ENCODE results near the gene SLC36A2. TPM values are rescaled to one million over a fixed set of nuclear protein-coding genes. Genes with fewer than 3 reads are reported as not detected.
"Not testable (repeated sequence)": the region's sequence is repeated elsewhere in the genome, so short reads cannot be mapped to it uniquely, and the experiment has no call there.

The SLC36A2 gene
- total RNA-seq, 6 experiments from 2014 or later = not detected

- Mint-ChIP-seq H3K36me3 (ENCODE audit: low read depth) (no peaks in the 10 kb centered on the region), H3K4me1 (ENCODE audit: low read depth) (no peaks in the 10 kb centered on the region), H3K4me3 (no peak overlapping the region), H3K9me3 (no peaks in the 10 kb centered on the region), H3K27me3 (ENCODE audit: insufficient read depth) (peaks cover 7% of the 10 kb centered on the region), H3K27ac (no peak overlapping the region)
- DNase-seq = no peak
- no peak for TF ChIP-seq CTCF (IDR thresholded peaks at IDR 0.05)
Observed at GRCh38 chr5:151378616-151379015, 31.3 kb upstream of the SLC36A2 start.

GRCh38 chr5:151374539-151374938, 27.2 kb upstream of the SLC36A2 start:
- Mint-ChIP-seq H3K27ac (no peak overlapping the region), H3K36me3 (ENCODE audit: low read depth) (no peaks in the 10 kb centered on the region), H3K9me3 (no peaks in the 10 kb centered on the region), H3K27me3 (ENCODE audit: insufficient read depth) (peaks cover 7% of the 10 kb centered on the region), H3K4me1 (ENCODE audit: low read depth) (no peaks in the 10 kb centered on the region), H3K4me3 (no peak overlapping the region)
- TF ChIP-seq CTCF (IDR thresholded peaks at IDR 0.05) = no peak
- DNase-seq = no peak

GRCh38 chr5:151367038-151367437, 19.7 kb upstream of the SLC36A2 start:
- Mint-ChIP-seq H3K36me3 (ENCODE audit: low read depth) (peaks cover 11% of the 10 kb centered on the region; the same call in 1 of the 2 replicates), H3K9me3 (peaks cover 25% of the 10 kb centered on the region)
- not testable (repeated sequence) for H3K27ac Mint-ChIP-seq; DNase-seq; H3K4me1 Mint-ChIP-seq (ENCODE audit: low read depth); H3K4me3 Mint-ChIP-seq; H3K27me3 Mint-ChIP-seq (ENCODE audit: insufficient read depth)

GRCh38 chr5:151363673-151364072, 16.3 kb upstream of the SLC36A2 start:
- peaks cover 25% of the 10 kb centered on the region for H3K9me3 Mint-ChIP-seq
- no peak overlapping the region for H3K27ac Mint-ChIP-seq
- no peak for DNase-seq
- H3K27me3 Mint-ChIP-seq (ENCODE audit: insufficient read depth) = peaks cover 3% of the 10 kb centered on the region
- H3K4me3 Mint-ChIP-seq = no peak overlapping the region
- no peaks in the 10 kb centered on the region for H3K4me1 Mint-ChIP-seq (ENCODE audit: low read depth)
- peaks cover 11% of the 10 kb centered on the region; the same call in 1 of the 2 replicates for H3K36me3 Mint-ChIP-seq (ENCODE audit: low read depth)
- TF ChIP-seq CTCF (IDR thresholded peaks at IDR 0.05) = no peak

- TF ChIP-seq CTCF (IDR thresholded peaks at IDR 0.05) = no peak
- Mint-ChIP-seq H3K36me3 (ENCODE audit: low read depth) (peaks cover 11% of the 10 kb centered on the region; the same call in 1 of the 2 replicates), H3K9me3 (peaks cover 18% of the 10 kb centered on the region), H3K27me3 (ENCODE audit: insufficient read depth) (peaks cover 4% of the 10 kb centered on the region), H3K27ac (no peak overlapping the region), H3K4me1 (ENCODE audit: low read depth) (no peaks in the 10 kb centered on the region), H3K4me3 (no peak overlapping the region)
- DNase-seq = no peak
Observed at GRCh38 chr5:151362970-151363369, 15.6 kb upstream of the SLC36A2 start.

- Mint-ChIP-seq H3K4me3 (no peak overlapping the region), H3K4me1 (ENCODE audit: low read depth) (no peaks in the 10 kb centered on the region), H3K27ac (no peak overlapping the region), H3K36me3 (ENCODE audit: low read depth) (no peaks in the 10 kb centered on the region), H3K27me3 (ENCODE audit: insufficient read depth) (peaks cover 6% of the 10 kb centered on the region), H3K9me3 (no peaks in the 10 kb centered on the region; the same call in 1 of the 2 replicates)
- no peak for TF ChIP-seq CTCF (IDR thresholded peaks at IDR 0.05)
- no peak for DNase-seq
Observed at GRCh38 chr5:151359391-151359790, 12.0 kb upstream of the SLC36A2 start.
